ENCODE results near the gene HTATIP2.

HTATIP2 gene

GRCh38 chr11:20421946-20422345 is 58.4 kb downstream of the HTATIP2 start:
- H3K79me2 ChIP-seq (ENCODE audit: low read length): no peaks in the 10 kb centered on the region

GRCh38 chr11:20429216-20429615 is 65.7 kb downstream of the HTATIP2 start:
- Histone ChIP-seq H3K4me1 (ENCODE audit: low read length) (no peaks in the 10 kb centered on the region), H3K9me2 (replicated peaks; ENCODE audit: insufficient read depth, low read length) (no peaks in the 10 kb centered on the region), H3K9me3 (replicated peaks; ENCODE audit: insufficient read depth, low read length) (no peaks in the 10 kb centered on the region), H3K4me3 (ENCODE audit: low read length) (no peak overlapping the region), H2AFZ (ENCODE audit: low read length) (no peak overlapping the region), H3K27ac (ENCODE audit: low read length) (no peak overlapping the region), H3K79me2 (ENCODE audit: low read length) (no peaks in the 10 kb centered on the region), H3F3A (ENCODE audit: insufficient read depth, low read length) (no peaks in the 10 kb centered on the region), H3K27me3 (replicated peaks; ENCODE audit: insufficient read depth, low read length) (no peaks in the 10 kb centered on the region), H3K9ac (ENCODE audit: low read length) (no peak overlapping the region), H4K20me1 (ENCODE audit: insufficient read depth, low read length) (no peaks in the 10 kb centered on the region), H3K36me3 (replicated peaks; ENCODE audit: insufficient read depth, low read length) (no peaks in the 10 kb centered on the region), H3K4me2 (ENCODE audit: low read depth, low read length) (no peak overlapping the region)
- no peak for TF ChIP-seq EZH2phosphoT487 (IDR thresholded peaks at IDR 0.05; ENCODE audit: low read length)
- TF ChIP-seq EZH2 (optimal IDR thresholded peaks at IDR 0.05; ENCODE audit: low read depth, low read length): no peak
- TF ChIP-seq CTCF (IDR thresholded peaks at IDR 0.05; ENCODE audit: low read length): no peak
- DNase-seq: no peak

More at GRCh38 chr11:20421946-20422345, 58.4 kb downstream of the HTATIP2 start:
- Histone ChIP-seq H3K9me2 (replicated peaks; ENCODE audit: insufficient read depth, low read length) (no peaks in the 10 kb centered on the region), H3K36me3 (replicated peaks; ENCODE audit: insufficient read depth, low read length) (no peaks in the 10 kb centered on the region), H2AFZ (ENCODE audit: low read length) (no peak overlapping the region), H4K20me1 (ENCODE audit: insufficient read depth, low read length) (no peaks in the 10 kb centered on the region), H3K27ac (ENCODE audit: low read length) (no peak overlapping the region), H3F3A (ENCODE audit: insufficient read depth, low read length) (no peaks in the 10 kb centered on the region), H3K4me3 (ENCODE audit: low read length) (no peak overlapping the region), H3K4me2 (ENCODE audit: low read depth, low read length) (no peak overlapping the region), H3K9ac (ENCODE audit: low read length) (no peak overlapping the region), H3K4me1 (ENCODE audit: low read length) (no peaks in the 10 kb centered on the region), H3K27me3 (replicated peaks; ENCODE audit: insufficient read depth, low read length) (no peaks in the 10 kb centered on the region), H3K9me3 (replicated peaks; ENCODE audit: insufficient read depth, low read length) (no peaks in the 10 kb centered on the region)
- DNase-seq: no peak
- TF ChIP-seq EZH2phosphoT487 (IDR thresholded peaks at IDR 0.05; ENCODE audit: low read length) (no peak), EZH2 (optimal IDR thresholded peaks at IDR 0.05; ENCODE audit: low read depth, low read length) (no peak), CTCF (IDR thresholded peaks at IDR 0.05; ENCODE audit: low read length) (no peak)

Data from MM.1S (cell line).